LHCN-M2 (cell line): ENCODE results near the gene SPOUT1. TPM values are rescaled to one million over a fixed set of nuclear protein-coding genes. Genes with fewer than 3 reads are reported as not detected.
"Not testable (repeated sequence)": the region's sequence is repeated elsewhere in the genome, so short reads cannot be mapped to it uniquely, and the experiment has no call there.

Source experiments
- DNase-seq: peaks from one replicate; pipeline ENCODE4 v3.0.0-alpha.2; 2012; ENCODE audit warnings: low read depth
- total RNA-seq: library from RNA; depleted of rRNA; stranded (reverse); fragments of >200 nt; gene quantifications from 2 replicates; pipeline ENCODE4 v1.2.3, GENCODE V29; 2014

SPOUT1 gene
- total RNA-seq, 1 experiment from 2014 or later = 29.9 TPM

DNA sequence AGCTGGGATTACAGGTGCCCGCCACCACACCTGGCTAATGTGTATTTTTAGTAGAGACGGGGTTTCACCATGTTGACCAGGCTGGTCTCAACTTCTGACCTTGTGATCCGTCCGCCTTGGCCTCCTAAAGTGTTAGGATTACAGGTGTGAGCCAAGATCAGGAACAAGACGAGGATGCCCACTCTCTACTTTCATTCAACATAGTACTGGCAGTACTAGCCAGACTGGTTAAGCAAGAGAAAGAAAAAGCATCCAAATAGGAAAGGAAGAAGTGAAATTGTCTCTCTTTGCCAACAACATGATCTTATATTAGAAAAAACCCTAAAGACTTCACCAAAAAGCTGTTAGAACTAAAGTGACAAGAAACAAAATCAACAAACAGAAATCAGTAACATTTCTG lies 18.7 kb downstream of the SPOUT1 start:
- no peak for DNase-seq

GRCh38 chr9:128809831-128810230 lies 19.8 kb downstream of the SPOUT1 start:
- DNase-seq = no peak

GRCh38 chr9:128809036-128809599 lies 20.5 kb downstream of the SPOUT1 start:
- DNase-seq = no peak

GRCh38 chr9:128808543-128808942 lies 21.1 kb downstream of the SPOUT1 start:
- no peak for DNase-seq

GRCh38 chr9:128807827-128808226 lies 21.8 kb downstream of the SPOUT1 start:
- no peak for DNase-seq

DNA sequence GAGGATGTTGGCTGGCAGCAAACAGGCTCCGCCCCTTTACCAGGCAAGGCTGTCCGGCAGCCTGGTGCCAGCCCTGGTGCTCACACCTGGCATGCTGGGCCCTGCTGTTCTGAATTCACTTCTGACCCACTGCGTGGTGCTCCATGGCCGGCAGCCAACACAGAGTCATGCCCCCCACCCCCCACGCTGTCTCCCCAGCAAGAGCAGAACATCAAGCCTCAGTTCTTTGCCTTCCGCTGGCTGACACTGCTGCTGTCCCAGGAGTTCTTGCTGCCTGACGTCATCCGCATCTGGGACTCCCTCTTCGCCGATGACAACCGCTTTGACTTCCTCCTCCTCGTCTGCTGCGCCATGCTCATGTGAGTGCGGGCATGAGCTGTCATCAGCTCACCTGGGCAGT lies 23.9 kb downstream of the SPOUT1 start:
- no peak for DNase-seq

DNA sequence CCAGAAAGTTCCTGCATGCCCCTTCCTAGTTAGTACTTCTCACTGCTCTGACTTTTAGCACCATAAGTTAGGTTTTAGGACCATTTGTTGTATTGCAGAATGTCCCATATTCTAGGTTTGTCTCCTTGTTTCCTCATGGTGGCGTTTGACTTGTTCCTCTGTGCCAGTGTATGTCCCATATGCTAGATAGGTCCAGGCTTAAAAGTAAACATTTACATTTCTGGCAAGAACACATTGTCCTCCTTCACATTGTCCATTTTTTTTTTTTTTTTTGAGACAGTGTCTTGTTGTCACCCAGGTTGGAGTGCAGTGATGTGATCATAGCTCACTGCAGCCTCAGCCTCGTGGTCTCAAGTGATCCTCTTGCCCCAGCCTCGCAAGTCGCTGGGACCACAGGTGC lies 27.1 kb downstream of the SPOUT1 start:
- DNase-seq = no peak

- no peak for DNase-seq
These were observed 29.5 kb downstream of the SPOUT1 start for GRCh38 chr9:128800061-128800460.

DNA sequence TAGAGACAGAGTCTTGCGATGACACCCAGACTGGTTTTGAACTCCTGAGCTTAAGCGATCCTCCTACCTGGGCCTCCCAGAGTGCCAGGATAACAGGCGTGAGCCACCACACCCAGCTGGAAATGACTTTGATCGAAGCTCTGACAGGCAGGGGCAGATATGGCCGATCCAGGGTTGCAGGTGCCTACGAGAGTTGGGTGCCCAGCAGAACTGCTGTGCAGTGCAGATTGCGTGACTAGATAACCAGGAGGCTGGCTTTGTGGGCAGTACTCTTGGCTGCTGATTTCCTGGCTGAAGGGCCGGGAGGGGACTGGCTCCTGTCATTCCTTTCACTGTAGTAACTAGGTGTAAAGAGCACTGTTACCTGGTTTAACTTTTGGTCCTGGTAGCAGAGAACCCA lies 30.7 kb downstream of the SPOUT1 start:
- no peak for DNase-seq

DNA sequence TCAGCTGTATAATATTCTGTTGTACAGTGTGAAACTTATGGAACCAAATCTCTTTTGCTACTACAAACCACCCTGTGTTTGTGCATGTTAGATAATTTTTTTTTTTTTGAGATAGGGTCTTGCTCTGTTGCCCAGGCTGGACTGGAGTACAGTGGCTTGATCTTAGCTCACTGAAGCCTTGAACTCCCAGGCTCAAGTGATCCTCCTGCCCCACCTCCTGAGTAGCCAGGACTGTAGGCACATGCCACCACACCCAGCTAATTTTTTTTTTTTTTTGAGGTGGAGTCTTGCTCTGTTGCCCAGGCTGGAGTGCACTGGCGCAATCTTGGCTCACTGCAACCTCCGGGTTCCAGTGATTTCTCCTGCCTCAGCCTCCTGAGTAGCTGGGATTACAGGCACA lies 34.6 kb downstream of the SPOUT1 start:
- DNase-seq = not testable (repeated sequence)

DNA sequence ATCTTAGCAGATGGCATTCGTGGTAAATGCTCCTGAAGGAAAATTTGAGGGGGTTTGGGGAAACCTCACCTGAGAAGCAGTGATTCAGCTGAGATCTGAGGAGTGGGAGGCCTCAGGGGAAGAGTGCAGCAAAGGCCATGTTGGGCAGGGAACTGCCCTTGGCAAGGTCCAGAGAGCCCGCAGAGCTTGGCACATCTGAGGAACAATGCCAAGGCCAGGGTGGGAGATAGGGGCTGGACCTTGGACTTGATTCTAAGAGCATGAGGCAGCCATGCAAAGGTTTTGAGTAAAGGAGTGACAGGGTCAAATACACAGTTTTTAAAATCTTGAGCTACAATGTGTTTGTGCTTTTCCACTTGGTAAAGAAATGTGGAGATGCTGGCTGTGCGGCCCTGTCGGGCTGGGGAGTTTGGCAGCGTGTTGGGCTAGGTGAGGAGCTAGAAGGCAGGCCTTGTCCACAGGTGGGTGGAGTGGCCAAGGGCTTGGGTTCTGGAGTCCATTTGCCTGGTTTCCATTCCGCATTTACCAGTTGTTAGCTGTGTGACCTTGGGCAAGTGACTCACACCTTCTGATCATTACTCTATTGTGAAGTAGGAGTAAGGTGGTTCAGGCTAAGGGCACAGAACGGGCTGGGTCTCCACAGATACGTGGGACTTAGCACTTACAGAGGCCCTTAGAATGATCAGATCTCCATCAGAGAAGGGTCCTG lies 36.5 kb downstream of the SPOUT1 start:
- DNase-seq = no peak

DNA sequence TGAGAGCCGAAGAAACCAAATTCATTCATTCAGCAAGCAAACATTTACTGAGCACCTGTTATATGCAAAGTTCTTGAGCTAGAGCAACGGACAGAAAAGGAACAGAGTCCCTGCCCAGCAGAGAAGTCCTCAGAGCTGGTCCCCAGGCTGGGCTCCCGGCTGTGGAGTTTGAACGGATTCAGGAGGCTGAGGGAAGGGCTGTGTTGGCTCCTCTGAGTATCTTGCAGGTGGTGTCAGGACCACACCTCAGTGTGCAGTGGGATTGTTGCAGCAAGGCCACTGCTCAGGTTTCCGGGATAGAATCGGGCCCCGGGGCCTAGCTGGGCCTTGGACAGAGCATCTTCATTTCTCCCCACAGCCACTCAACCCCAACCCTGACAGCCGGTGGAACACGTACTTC lies 37.5 kb downstream of the SPOUT1 start:
- DNase-seq = no peak

GRCh38 chr9:128790536-128790935 lies 39.1 kb downstream of the SPOUT1 start:
- DNase-seq = no peak

DNA sequence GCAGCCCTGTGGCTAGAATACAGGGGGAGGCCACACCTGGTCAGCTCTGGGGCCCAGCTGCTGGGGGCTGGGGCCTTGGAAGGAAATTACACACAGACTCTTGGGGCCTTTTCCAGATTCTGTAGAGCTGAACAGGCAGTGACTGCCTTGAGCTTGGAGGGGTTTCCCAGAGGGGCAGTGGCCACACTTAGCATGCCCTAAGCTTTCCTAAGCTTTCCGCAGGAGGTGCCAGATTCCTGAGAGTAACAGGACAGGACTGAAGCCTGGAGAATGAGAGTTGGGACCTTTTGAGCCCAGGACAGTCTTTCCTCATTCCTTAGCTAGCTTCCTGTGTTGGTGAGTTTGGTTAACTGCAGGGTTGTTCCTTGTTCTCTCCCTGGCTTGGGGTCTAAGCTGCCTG lies 41.1 kb downstream of the SPOUT1 start:
- DNase-seq = no peak

- peak; percentile 10 for DNase-seq
These were observed 41.9 kb downstream of the SPOUT1 start for GRCh38 chr9:128787659-128788058.

DNA sequence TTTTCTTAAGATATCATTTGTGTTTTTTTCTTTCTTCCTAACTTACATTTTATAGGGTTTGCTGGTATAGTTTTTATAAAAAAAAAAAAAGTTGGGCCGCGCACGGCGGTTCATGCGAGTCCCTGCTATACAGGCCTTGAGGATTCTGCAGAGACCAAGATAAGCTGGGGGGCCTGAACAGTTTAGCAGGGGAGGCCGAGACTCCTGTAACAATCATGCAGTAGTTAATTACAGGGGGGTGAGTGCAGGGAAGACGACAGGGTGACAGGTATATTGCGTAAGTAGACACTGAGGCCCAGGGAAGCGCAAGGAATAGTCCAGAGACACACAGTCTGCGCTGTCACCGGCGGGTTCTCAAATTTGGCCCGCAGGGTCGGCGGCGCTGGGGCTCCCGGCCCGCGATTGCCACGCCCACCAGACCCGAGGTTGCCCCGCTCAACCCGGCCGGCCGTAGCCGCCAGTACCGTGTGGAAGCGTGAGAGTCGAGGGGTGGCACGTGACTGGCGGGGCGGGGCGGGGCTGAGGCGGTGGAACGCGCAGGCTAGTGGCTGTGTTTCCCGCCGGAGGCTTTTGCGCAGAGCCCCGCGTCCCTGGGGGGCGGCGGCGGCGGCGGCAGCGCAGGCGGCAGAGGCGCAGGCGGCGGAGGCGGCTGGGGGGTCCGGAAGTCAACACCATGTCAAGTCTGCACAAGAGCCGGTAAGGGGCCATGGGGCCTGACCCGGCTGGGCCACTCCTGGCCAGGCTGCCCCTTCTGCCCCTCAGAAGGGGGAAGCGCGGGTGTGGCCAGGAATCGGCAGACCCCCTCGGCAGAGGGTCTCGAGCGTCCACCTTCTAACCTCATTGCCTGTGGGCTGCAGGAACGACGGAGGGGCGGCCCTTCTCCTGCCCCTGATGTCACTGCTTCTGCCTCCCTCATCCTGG lies 42.7 kb downstream of the SPOUT1 start, which contains the start of gene TBC1D13:
TBC1D13 (plus strand) TSS at position 573 of the 921 bp plus-strand sequence; CDS start at position 674, 101 bp downstream.
- peak; percentile 74 for DNase-seq

GRCh38 chr9:128785427-128785826 lies 44.2 kb downstream of the SPOUT1 start:
- no peak for DNase-seq

DNA sequence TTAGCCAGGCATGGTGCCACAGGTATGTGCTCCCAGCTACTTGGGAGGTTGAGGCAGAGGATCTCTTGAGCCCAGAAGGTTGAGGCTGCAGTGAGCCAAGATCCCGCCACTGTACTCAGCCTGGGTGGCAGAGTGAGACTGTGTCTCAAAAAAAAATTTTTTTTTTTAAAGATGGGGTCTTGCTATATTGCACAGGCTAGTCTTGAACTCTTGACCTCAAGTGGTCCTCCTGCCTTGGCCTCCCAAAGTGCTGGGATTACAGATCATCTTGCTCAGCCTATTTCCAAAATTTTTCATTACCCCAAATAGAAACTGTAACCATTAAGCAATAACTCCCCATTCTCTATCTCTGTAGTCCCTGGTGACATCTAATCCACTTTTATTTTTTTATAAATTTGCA lies 46.9 kb downstream of the SPOUT1 start:
- no peak for DNase-seq

DNA sequence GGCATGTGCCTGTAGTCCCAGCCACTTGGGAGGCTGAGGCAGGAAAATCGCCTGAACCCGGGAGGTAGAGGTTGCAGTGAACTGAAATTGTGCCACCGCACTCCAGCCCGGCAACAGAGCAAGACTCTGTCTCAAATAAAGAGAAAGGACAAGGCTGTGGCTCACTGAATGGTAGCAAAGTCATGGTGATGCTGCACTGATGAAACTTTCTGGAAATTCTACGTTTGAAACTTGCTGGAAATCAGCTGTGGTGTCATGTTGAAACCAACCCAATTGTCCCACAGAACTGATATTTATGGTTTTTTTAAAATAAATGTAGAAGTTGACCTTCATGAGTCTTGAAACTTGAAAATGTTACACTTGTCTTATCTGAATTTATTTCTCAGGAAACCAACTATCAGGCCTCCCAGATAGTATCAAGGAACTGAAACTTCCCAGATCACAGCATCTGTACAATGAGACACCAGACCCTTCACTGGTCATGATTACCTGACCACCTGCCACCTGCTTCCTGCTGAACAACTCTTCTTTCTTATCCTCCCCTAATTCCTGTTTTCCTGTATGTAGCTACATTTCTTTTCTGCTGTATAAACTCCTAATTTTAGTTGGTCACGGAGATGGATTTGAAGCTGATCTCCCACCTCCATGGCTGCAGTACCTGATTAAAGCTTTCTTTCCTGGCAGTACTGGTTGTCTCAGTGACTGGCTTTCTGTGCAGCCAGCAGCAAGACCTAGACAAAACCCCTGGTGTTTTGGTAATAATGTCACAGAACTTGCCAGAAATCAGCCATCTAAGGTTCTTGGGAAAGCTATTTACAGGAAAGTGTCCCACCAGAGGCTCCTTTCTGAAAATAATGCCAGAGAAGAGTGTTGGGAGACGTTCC lies 48.2 kb downstream of the SPOUT1 start:
- no peak for DNase-seq

GRCh38 chr9:128780093-128780492 lies 49.5 kb downstream of the SPOUT1 start:
- DNase-seq = not testable (repeated sequence)

GRCh38 chr9:128774804-128775203 lies 54.8 kb downstream of the SPOUT1 start:
- DNase-seq = no peak
